Activated T-helper 17 cell treated with anti-CD3 and anti-CD28 coated beads, Interleukin-2, amount 50 U/mL, for 72 hours (primary cell): ENCODE measurements around the gene LRP5. TPM values are rescaled to one million over a fixed set of nuclear protein-coding genes. Genes with fewer than 3 reads are reported as not detected.

ENCODE experiments used
- ATAC-seq: fragments of 150-1000 bp; cut with Tn5 transposase; replicated peaks from 2 replicates; pipeline ENCODE4 v1.10.0; 2021; ENCODE audit warnings: mild to moderate bottlenecking, moderate library complexity
- H3K27ac Mint-ChIP-seq: one replicate; pipeline ENCODE4 v1.8.0; 2022; ENCODE audit warnings: mixed read lengths
- H3K27me3 Mint-ChIP-seq: one replicate; pipeline ENCODE4 v1.8.0; 2022; ENCODE audit warnings: mixed read lengths
- H3K36me3 Mint-ChIP-seq: one replicate; pipeline ENCODE4 v1.8.0; 2022; ENCODE audit warnings: low read depth, mild to moderate bottlenecking, mixed read lengths
- H3K4me1 Mint-ChIP-seq: one replicate; pipeline ENCODE4 v1.8.0; 2022; ENCODE audit warnings: mixed read lengths
- H3K4me3 Mint-ChIP-seq: one replicate; pipeline ENCODE4 v1.8.0; 2022; ENCODE audit warnings: mild to moderate bottlenecking, mixed read lengths
- H3K9me3 Mint-ChIP-seq: one replicate; pipeline ENCODE4 v1.8.0; 2022; ENCODE audit warnings: mixed read lengths
- total RNA-seq, 2 donors: library from RNA; stranded (reverse); gene quantifications; one replicate each; pipeline ENCODE4 v1.2.3, GENCODE V29; 2022

LRP5 gene
- total RNA-seq, 2 donors from 2014 or later = 4.6 to 6.0 TPM

- Mint-ChIP-seq H3K4me1 (no peaks in the 10 kb centered on the region), H3K36me3 (no peaks in the 10 kb centered on the region), H3K27me3 (no peaks in the 10 kb centered on the region), H3K4me3 (no peak overlapping the region), H3K27ac (no peak overlapping the region), H3K9me3 (no peaks in the 10 kb centered on the region)
- no peak for ATAC-seq
These were observed 54.9 kb downstream of the LRP5 start for GRCh38 chr11:68367252-68367651.

GRCh38 chr11:68369756-68370155, 57.4 kb downstream of the LRP5 start:
- Mint-ChIP-seq H3K4me3 (no peak overlapping the region), H3K4me1 (no peaks in the 10 kb centered on the region), H3K36me3 (no peaks in the 10 kb centered on the region), H3K9me3 (no peaks in the 10 kb centered on the region), H3K27ac (no peak overlapping the region), H3K27me3 (no peaks in the 10 kb centered on the region)
- ATAC-seq = no peak

GRCh38 chr11:68370211-68371111, 58.1 kb downstream of the LRP5 start:
- Mint-ChIP-seq H3K4me3 (no peak overlapping the region), H3K9me3 (no peaks in the 10 kb centered on the region), H3K27ac (no peak overlapping the region), H3K27me3 (no peaks in the 10 kb centered on the region), H3K36me3 (no peaks in the 10 kb centered on the region), H3K4me1 (no peaks in the 10 kb centered on the region)
- ATAC-seq = no peak

- Mint-ChIP-seq H3K4me1 (no peaks in the 10 kb centered on the region), H3K9me3 (no peaks in the 10 kb centered on the region), H3K36me3 (no peaks in the 10 kb centered on the region), H3K27ac (no peak overlapping the region), H3K27me3 (no peaks in the 10 kb centered on the region), H3K4me3 (no peak overlapping the region)
- ATAC-seq = no peak
These were observed 59.0 kb downstream of the LRP5 start for GRCh38 chr11:68371171-68372041.

GRCh38 chr11:68372114-68372513, 59.7 kb downstream of the LRP5 start:
- ATAC-seq = no peak
- Mint-ChIP-seq H3K27me3 (no peaks in the 10 kb centered on the region), H3K9me3 (no peaks in the 10 kb centered on the region), H3K27ac (no peak overlapping the region), H3K36me3 (no peaks in the 10 kb centered on the region), H3K4me3 (no peak overlapping the region), H3K4me1 (no peaks in the 10 kb centered on the region)

- H3K4me1 Mint-ChIP-seq = no peaks in the 10 kb centered on the region
These were observed 60.2 kb downstream of the LRP5 start for GRCh38 chr11:68372625-68373024.

GRCh38 chr11:68373189-68373814, 60.9 kb downstream of the LRP5 start:
- H3K4me3 Mint-ChIP-seq = no peak overlapping the region
- H3K36me3 Mint-ChIP-seq = no peaks in the 10 kb centered on the region
- ATAC-seq = no peak
- no peaks in the 10 kb centered on the region for H3K27me3 Mint-ChIP-seq
- H3K9me3 Mint-ChIP-seq = no peaks in the 10 kb centered on the region
- no peak overlapping the region for H3K27ac Mint-ChIP-seq
- no peaks in the 10 kb centered on the region for H3K4me1 Mint-ChIP-seq

More at GRCh38 chr11:68372625-68373024, 60.2 kb downstream of the LRP5 start:
- no peak for ATAC-seq
- Mint-ChIP-seq H3K36me3 (no peaks in the 10 kb centered on the region), H3K9me3 (no peaks in the 10 kb centered on the region), H3K4me3 (no peak overlapping the region), H3K27ac (no peak overlapping the region), H3K27me3 (no peaks in the 10 kb centered on the region)

GRCh38 chr11:68373815-68374501, 61.6 kb downstream of the LRP5 start:
- H3K27me3 Mint-ChIP-seq = no peaks in the 10 kb centered on the region
- H3K4me1 Mint-ChIP-seq = no peaks in the 10 kb centered on the region
- no peak overlapping the region for H3K27ac Mint-ChIP-seq
- no peaks in the 10 kb centered on the region for H3K9me3 Mint-ChIP-seq
- H3K36me3 Mint-ChIP-seq = no peaks in the 10 kb centered on the region
- ATAC-seq = no peak
- no peak overlapping the region for H3K4me3 Mint-ChIP-seq

- Mint-ChIP-seq H3K4me3 (no peak overlapping the region), H3K27me3 (no peaks in the 10 kb centered on the region), H3K4me1 (no peaks in the 10 kb centered on the region), H3K9me3 (no peaks in the 10 kb centered on the region), H3K36me3 (no peaks in the 10 kb centered on the region), H3K27ac (no peak overlapping the region)
- no peak for ATAC-seq
These were observed 62.1 kb downstream of the LRP5 start for GRCh38 chr11:68374531-68374930.

GRCh38 chr11:68375337-68375736, 62.9 kb downstream of the LRP5 start:
- H3K27ac Mint-ChIP-seq = no peak overlapping the region
- no peaks in the 10 kb centered on the region for H3K4me1 Mint-ChIP-seq
- ATAC-seq = no peak
- H3K9me3 Mint-ChIP-seq = no peaks in the 10 kb centered on the region
- no peak overlapping the region for H3K4me3 Mint-ChIP-seq
- H3K36me3 Mint-ChIP-seq = no peaks in the 10 kb centered on the region
- H3K27me3 Mint-ChIP-seq = peaks cover 4% of the 10 kb centered on the region

GRCh38 chr11:68375766-68376165, 63.4 kb downstream of the LRP5 start:
- Mint-ChIP-seq H3K9me3 (no peaks in the 10 kb centered on the region), H3K4me1 (no peaks in the 10 kb centered on the region), H3K27me3 (peaks cover 4% of the 10 kb centered on the region), H3K27ac (no peak overlapping the region), H3K4me3 (no peak overlapping the region), H3K36me3 (no peaks in the 10 kb centered on the region)
- no peak for ATAC-seq

- ATAC-seq = no peak
- H3K36me3 Mint-ChIP-seq = no peaks in the 10 kb centered on the region
- H3K27ac Mint-ChIP-seq = no peak overlapping the region
- H3K27me3 Mint-ChIP-seq = peaks cover 4% of the 10 kb centered on the region
- H3K4me3 Mint-ChIP-seq = no peak overlapping the region
- no peaks in the 10 kb centered on the region for H3K9me3 Mint-ChIP-seq
- H3K4me1 Mint-ChIP-seq = no peaks in the 10 kb centered on the region
These were observed 65.0 kb downstream of the LRP5 start for GRCh38 chr11:68377389-68377795.

- H3K4me3 Mint-ChIP-seq = no peak overlapping the region
- no peak overlapping the region for H3K27ac Mint-ChIP-seq
- ATAC-seq = no peak
- H3K36me3 Mint-ChIP-seq = no peaks in the 10 kb centered on the region
- peaks cover 4% of the 10 kb centered on the region for H3K27me3 Mint-ChIP-seq
- H3K4me1 Mint-ChIP-seq = no peaks in the 10 kb centered on the region
- no peaks in the 10 kb centered on the region for H3K9me3 Mint-ChIP-seq
These were observed 66.8 kb downstream of the LRP5 start for GRCh38 chr11:68379206-68379605.
